Head of caudate nucleus (tissue), 42 donors: Measurements from ENCODE around the gene ADGRG1.

Source experiments
- DNase-seq, 42 donors: peaks; one replicate each; pipeline versions ENCODE4 v3.0.0 to v3.0.0-alpha.2; 2020 to 2021; ENCODE audit warnings: mixed read lengths in 7 of 42
- intact Hi-C: fragments of 100-400 bp; cut with DNase I; formaldehyde crosslinking; loops from one replicate; pipeline ENCODE4 v1.15.0; 2022

The ADGRG1 gene

GRCh38 chr16:57643147-57643874 is 14.9 kb downstream of the ADGRG1 start:
- peak in 8 of 42 donors; percentile 31 to 78 (median 62) for DNase-seq
- intact Hi-C loops, result no loop called here

- DNase-seq, result no peak
- intact Hi-C loops, result no loop called here
These were observed 15.5 kb downstream of the ADGRG1 start for GRCh38 chr16:57643910-57644309.

DNA sequence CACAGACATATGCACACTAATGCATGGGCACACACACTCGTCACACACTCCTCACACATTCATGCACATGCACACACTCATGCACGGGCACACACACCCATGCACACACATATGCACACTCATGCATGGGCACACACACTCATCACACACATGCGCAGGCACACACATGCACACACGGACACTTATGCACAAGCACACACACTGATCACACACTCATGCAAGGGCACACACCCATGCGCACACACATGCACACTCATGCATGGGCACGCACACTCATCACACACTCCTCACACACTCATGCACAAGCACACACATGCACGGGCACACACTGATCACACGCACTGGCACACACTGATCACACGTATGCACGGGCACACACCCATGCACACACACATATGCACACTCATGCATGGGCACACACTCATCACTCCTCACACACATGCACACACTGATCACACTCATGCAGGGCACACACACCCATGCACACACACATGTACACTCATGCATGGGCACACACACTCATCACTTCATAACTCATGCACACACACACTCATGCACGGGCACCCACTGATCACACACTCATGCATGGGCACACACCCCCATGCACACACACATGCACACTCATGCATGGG is 16.1 kb downstream of the ADGRG1 start:
- intact Hi-C loops, result loop anchor here (5.0 kb wide), 1 partner anchor 52 kb away; no protein-coding TSS in a partner anchor
- DNase-seq, result no peak

- no peak for DNase-seq
- intact Hi-C loops, result loop anchor here (5.0 kb wide), 1 partner anchor 53 kb away; no protein-coding TSS in a partner anchor
These were observed 16.7 kb downstream of the ADGRG1 start for GRCh38 chr16:57645169-57645568.

GRCh38 chr16:57645691-57646387 is 17.4 kb downstream of the ADGRG1 start:
- intact Hi-C loops, result loop anchor here (5.0 kb wide), 1 partner anchor 54 kb away; no protein-coding TSS in a partner anchor
- no peak for DNase-seq

DNA sequence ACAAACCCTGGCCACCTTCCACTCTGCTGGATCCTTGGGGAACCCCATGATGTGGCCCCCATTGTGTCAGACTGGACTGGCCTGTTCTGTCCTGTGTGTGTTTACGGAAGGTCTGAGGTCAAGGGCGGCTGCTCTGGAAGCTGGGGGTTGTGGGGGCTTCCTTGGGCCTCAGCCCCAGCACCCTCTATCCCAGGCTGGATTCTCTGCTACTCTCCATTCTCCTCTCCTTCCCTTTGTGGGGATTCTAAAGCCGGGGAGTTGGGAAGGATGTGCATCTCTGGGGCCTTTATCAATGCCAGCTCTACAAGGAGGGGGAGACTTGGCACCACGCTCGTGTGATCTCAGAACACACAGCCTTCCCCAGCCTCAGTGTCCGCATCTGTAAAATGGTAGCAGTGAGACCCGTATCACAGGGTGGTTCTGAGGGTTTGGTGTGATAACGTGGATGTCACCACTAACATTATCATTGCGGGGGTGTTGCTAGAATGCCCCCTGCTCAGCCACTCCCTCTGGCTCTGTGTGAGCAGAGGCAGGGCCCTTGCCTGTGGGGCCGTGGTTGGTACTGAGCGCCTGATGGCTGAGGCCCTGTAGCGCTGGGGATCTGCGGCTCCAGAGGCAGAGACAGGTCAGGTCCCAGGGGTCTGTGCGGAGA is 18.1 kb downstream of the ADGRG1 start:
- DNase-seq, result no peak
- intact Hi-C loops, result loop anchor here (5.0 kb wide), 1 partner anchor 54 kb away; no protein-coding TSS in a partner anchor

DNA sequence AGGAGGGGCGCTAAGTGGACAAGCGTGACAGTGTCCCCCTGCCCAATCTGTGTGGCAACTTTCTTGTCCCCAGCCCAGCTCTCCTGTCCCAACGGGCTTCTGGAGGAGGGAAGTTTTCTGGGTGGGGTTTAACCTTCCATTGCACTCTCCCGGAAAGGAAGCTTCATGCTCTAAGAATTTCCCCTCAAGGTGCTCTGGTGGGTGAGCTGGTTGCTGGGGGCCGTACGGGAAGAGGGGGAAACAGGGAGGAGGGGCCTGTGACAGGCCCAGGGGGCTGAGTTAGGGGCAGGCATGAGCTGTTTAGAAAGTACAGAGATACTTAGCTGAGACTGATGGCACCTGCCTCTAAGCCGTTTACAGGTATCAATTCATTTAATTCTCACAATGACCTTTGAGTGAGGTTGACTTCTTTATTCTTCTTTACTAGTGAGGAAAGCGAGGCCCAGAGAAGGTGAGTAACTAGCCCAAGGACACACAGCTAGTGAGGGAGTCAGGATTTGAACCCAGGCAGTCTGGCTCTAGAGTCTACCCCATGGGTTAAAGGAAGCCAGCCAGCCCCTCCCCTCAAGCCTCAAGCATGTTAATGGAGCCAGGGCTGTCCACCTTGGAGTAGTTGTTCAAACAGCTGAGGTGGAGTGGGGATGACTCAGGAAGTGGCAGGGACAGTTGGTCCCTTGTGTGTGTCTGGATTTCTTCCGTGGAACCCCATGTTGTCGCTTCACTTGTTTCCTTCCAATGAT is 18.9 kb downstream of the ADGRG1 start:
- intact Hi-C loops, result loop anchor here (5.0 kb wide), 1 partner anchor 55 kb away; no protein-coding TSS in a partner anchor
- DNase-seq, result no peak

DNA sequence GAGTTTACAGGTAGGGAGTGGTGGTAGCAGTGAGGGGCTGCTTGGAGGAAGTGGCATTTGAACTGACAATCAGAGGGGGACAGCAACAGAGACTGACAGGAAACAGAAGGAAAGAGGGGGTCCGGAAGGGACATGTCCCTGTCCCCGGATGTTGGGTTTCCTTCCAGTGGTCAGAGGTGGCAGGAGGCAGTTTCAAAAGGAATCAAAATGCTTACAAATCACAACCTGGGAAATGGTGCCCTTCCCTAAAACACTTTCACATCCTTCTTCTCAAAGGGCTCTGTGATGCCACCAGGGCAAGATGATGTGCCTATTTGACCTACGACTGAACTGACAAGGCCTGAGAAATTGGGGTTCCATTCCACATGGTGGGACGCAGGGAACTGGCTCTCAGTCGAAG is 19.7 kb downstream of the ADGRG1 start:
- DNase-seq, result no peak
- intact Hi-C loops, result loop anchor here (5.0 kb wide), 1 partner anchor 56 kb away; no protein-coding TSS in a partner anchor

- intact Hi-C loops, result loop anchor here (5.0 kb wide), 1 partner anchor 57 kb away; no protein-coding TSS in a partner anchor
- DNase-seq, result peak; percentile 58 to 93 (median 84)
These were observed 20.4 kb downstream of the ADGRG1 start for GRCh38 chr16:57648581-57649442.

- no peak for DNase-seq
- intact Hi-C loops, result loop anchor here (5.0 kb wide), 1 partner anchor 57 kb away; no protein-coding TSS in a partner anchor
These were observed 21.0 kb downstream of the ADGRG1 start for GRCh38 chr16:57649443-57649751.

GRCh38 chr16:57649846-57650245 is 21.4 kb downstream of the ADGRG1 start:
- intact Hi-C loops, result loop anchor here (5.0 kb wide), 1 partner anchor 58 kb away; no protein-coding TSS in a partner anchor
- no peak for DNase-seq

DNA sequence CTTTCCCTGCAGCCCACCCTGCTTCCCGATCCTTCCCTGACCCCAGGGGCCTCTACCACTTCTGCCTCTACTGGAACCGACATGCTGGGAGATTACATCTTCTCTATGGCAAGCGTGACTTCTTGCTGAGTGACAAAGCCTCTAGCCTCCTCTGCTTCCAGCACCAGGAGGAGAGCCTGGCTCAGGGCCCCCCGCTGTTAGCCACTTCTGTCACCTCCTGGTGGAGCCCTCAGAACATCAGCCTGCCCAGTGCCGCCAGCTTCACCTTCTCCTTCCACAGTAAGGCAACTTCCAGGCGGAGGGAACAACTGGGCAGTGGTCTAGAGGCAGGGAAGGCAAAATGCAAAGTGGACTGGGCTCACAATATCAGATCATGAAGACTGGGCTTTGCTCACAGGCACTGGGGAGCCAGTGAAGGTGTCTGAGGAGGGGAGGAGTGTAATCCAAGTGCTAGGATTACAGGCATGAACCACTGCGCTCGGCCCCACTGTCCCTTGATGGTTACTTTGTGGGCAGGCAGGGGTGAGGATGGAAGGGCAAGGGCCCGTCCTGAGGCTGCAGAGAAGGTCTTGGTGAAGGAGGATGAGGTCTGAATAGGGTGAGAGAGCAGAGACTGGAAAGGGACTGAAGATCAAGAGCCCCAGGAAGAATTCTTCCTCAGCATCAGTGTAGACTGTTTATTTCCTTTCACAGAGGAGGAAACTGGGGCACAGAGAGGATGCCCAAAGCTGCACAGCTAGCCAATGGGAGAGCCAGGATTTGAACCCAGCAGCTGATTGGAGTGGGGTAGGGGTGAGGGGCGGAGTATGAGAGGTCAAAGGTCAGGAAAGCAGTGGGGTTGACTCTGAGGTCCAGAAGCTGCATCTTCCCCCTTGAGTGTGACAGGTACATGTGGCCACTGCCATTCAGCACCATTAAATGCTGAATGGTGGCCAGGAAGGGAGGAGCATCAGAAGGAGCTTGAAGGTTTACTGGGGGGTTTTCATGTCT is 23.2 kb downstream of the ADGRG1 start:
- DNase-seq, result no peak
- intact Hi-C loops, result no loop called here

DNA sequence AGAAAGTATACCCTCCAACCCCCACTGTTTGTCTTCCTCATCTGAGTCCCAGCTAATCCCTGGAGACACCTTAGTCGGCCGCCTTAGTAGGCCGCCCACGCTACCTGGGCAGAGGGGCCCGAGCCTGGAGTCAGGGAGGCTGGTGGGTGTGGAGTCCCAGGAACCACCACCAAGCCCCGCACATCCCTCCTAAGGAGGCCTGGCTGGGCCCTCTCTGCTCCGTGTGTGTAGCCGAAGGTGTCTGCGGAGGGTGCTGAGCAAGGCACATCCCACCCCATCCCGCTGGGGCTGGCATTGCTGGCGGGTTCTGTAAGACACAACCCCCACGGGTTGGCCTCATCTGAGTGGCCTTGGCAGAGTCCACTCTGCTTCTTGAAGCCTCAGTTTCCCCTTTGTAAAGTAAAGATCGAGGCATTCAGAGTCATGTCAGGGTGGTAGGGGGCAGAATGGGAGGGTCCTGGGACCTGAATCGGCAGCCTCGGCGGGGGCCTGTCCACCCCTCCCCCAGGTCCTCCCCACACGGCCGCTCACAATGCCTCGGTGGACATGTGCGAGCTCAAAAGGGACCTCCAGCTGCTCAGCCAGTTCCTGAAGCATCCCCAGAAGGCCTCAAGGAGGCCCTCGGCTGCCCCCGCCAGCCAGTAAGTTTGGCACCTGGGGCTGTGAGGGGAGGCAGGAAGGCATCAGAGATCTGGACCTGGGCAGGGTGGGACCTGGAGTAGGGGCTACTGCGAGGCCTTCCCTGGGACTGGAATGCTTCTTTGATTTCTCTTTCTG is 24.5 kb downstream of the ADGRG1 start:
- intact Hi-C loops, result no loop called here
- no peak for DNase-seq

- DNase-seq, result no peak
- intact Hi-C loops, result no loop called here
These were observed 25.5 kb downstream of the ADGRG1 start for GRCh38 chr16:57653936-57654335.

- DNase-seq, result no peak
- intact Hi-C loops, result no loop called here
These were observed 28.0 kb downstream of the ADGRG1 start for GRCh38 chr16:57656342-57656955.
